RWPE2 (cell line): Measurements from ENCODE around the gene SIRT5.

ENCODE experiments used
- ATAC-seq: fragments of 200-7000 bp; cut with Tn5 transposase; 3 replicates; pipeline ENCODE4 v1.9.1; 2021; ENCODE audit warnings: low read depth
- DNase-seq: peaks from one replicate; pipeline ENCODE4 v3.0.0-alpha.2; 2020; ENCODE audit warnings: low spot score
- H3K27ac ChIP-seq: fragments of 450-650 bp; 2 replicates; pipeline ENCODE4 v1.5.1; 2017; ENCODE audit warnings: mild to moderate bottlenecking; ENCODE audit not compliant: poor library complexity, severe bottlenecking
- H3K27me3 ChIP-seq: fragments of 250-450 bp; sonication (Bioruptor Pico); 2 replicates; pipeline ENCODE4 v1.5.1; 2021; ENCODE audit warnings: mild to moderate bottlenecking, moderate library complexity; ENCODE audit not compliant: insufficient read depth, poor library complexity, severe bottlenecking
- H3K36me3 ChIP-seq: fragments of 250-450 bp; sonication (Bioruptor Pico); 2 replicates; pipeline ENCODE4 v1.5.1; 2020; ENCODE audit warnings: low read depth, mild to moderate bottlenecking, moderate library complexity
- H3K4me1 ChIP-seq: fragments of 250-450 bp; sonication (Bioruptor Pico); 2 replicates; pipeline ENCODE4 v1.5.1; 2021; ENCODE audit warnings: mild to moderate bottlenecking, moderate library complexity; ENCODE audit not compliant: insufficient read depth, poor library complexity, severe bottlenecking
- H3K4me3 ChIP-seq: fragments of 250-450 bp; sonication (Bioruptor Pico); 2 replicates; pipeline ENCODE4 v1.5.1; 2021; ENCODE audit warnings: mild to moderate bottlenecking, moderate library complexity; ENCODE audit not compliant: severe bottlenecking
- H3K9me3 ChIP-seq: fragments of 250-450 bp; sonication (Bioruptor Pico); 2 replicates; pipeline ENCODE4 v1.5.1; 2021; ENCODE audit warnings: mild to moderate bottlenecking, moderate library complexity; ENCODE audit not compliant: severe bottlenecking
- CTCF ChIP-seq: fragments of 450-650 bp; IDR thresholded peaks from one replicate; pipeline ENCODE4 v1.5.1; 2017; ENCODE audit warnings: mild to moderate bottlenecking, moderate library complexity; ENCODE audit not compliant: poor library complexity, severe bottlenecking

The SIRT5 gene

DNA sequence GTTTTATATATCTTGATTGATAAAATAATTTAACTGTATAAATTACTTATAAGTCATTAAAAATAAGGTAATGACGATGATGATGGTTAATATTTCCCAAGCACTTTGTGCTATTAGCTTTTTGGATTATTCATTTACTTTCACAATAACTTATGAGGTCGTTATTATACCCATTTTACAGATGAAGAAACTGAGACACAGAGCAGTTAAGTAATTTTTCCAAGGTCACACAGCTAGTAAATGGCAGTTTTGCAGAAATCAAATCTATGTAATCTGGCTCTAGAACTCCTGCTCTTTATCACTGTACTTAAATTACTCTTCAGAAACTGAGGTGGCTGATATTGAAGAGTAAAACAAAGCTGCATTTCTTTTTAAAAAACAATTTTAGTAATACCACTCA, 58.9 kb downstream of the SIRT5 start:
- Histone ChIP-seq H3K27me3 (no peaks in the 10 kb centered on the region), H3K27ac (no peak overlapping the region), H3K9me3 (no peaks in the 10 kb centered on the region), H3K4me1 (peaks cover 7% of the 10 kb centered on the region), H3K4me3 (no peak overlapping the region), H3K36me3 (peaks cover 71% of the 10 kb centered on the region)
- DNase-seq (no peak), ATAC-seq (no peak)
- no peak for TF ChIP-seq CTCF

- DNase-seq: no peak
- peak; percentile 58; the same call in 2 of the 3 replicates for ATAC-seq
- Histone ChIP-seq H3K27me3 (no peaks in the 10 kb centered on the region), H3K27ac (peak overlapping the region; percentile 16), H3K4me3 (no peak overlapping the region), H3K36me3 (peaks cover 66% of the 10 kb centered on the region), H3K4me1 (peaks cover 7% of the 10 kb centered on the region), H3K9me3 (no peaks in the 10 kb centered on the region)
- TF ChIP-seq CTCF: no peak
Observed at GRCh38 chr6:13635948-13636658, 61.7 kb downstream of the SIRT5 start.

- Histone ChIP-seq H3K27ac (no peak overlapping the region), H3K9me3 (no peaks in the 10 kb centered on the region), H3K36me3 (peaks cover 63% of the 10 kb centered on the region), H3K4me3 (no peak overlapping the region), H3K4me1 (peaks cover 7% of the 10 kb centered on the region), H3K27me3 (no peaks in the 10 kb centered on the region)
- no peak for TF ChIP-seq CTCF
- ATAC-seq (no peak), DNase-seq (no peak)
Observed at GRCh38 chr6:13638014-13638413, 63.6 kb downstream of the SIRT5 start.

- ATAC-seq (no peak), DNase-seq (no peak)
- no peak overlapping the region for H3K27ac ChIP-seq
- H3K9me3 ChIP-seq: no peaks in the 10 kb centered on the region
- H3K4me3 ChIP-seq: no peak overlapping the region
- H3K27me3 ChIP-seq: no peaks in the 10 kb centered on the region
- H3K4me1 ChIP-seq: peaks cover 7% of the 10 kb centered on the region
- TF ChIP-seq CTCF: no peak
- peaks cover 66% of the 10 kb centered on the region for H3K36me3 ChIP-seq
Observed at GRCh38 chr6:13638626-13639025, 64.2 kb downstream of the SIRT5 start.

DNA sequence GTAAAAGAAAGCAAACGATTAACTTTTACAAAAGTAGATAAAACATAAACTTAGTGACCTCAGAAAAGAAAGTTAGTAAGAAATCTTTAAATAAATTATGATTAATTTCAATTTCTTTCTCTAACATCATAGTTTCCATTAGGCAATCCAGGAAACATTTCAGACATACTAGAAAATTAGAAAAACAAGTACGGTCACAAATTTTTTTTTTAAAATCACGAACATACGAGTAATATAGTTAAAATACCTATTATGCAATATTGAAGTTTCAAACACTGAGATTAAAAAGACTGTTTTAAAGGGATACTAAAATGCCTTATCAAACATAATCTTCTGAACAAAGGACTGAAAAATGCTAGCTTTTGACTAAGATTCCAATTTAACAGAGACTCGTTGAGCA, 66.9 kb downstream of the SIRT5 start:
- DNase-seq (no peak), ATAC-seq (no peak)
- Histone ChIP-seq H3K4me3 (no peak overlapping the region), H3K27me3 (no peaks in the 10 kb centered on the region), H3K4me1 (peaks cover 5% of the 10 kb centered on the region), H3K36me3 (peaks cover 72% of the 10 kb centered on the region), H3K9me3 (no peaks in the 10 kb centered on the region), H3K27ac (no peak overlapping the region)
- TF ChIP-seq CTCF: no peak
